Neuronal stem cell (in vitro differentiated cells): ENCODE data around the gene DECR2.

Source experiments
- DNase-seq: peaks from one replicate; pipeline ENCODE4 v3.0.0-alpha.2; 2013; ENCODE audit warnings: low spot score
- H2AFZ ChIP-seq: one replicate; pipeline ENCODE4 v1.6.1; 2013; ENCODE audit warnings: mild to moderate bottlenecking, low read length, inconsistent platforms
- H2AK5ac ChIP-seq: 2 replicates; pipeline ENCODE4 v1.6.1; 2013; ENCODE audit warnings: low read depth, mild to moderate bottlenecking, inconsistent platforms, low read length, moderate library complexity, mixed read lengths
- H2BK120ac ChIP-seq: 2 replicates; pipeline ENCODE4 v1.6.1; 2013; ENCODE audit warnings: low read depth, mild to moderate bottlenecking, inconsistent platforms, low read length, moderate library complexity, mixed read lengths
- H2BK12ac ChIP-seq: one replicate; pipeline ENCODE4 v1.6.1; 2013; ENCODE audit warnings: low read length, inconsistent platforms
- H2BK15ac ChIP-seq: 2 replicates; pipeline ENCODE4 v1.6.1; 2013; ENCODE audit warnings: mild to moderate bottlenecking, low read length, inconsistent platforms, mixed read lengths
- H2BK5ac ChIP-seq: one replicate; pipeline ENCODE4 v1.6.1; 2013; ENCODE audit warnings: inconsistent platforms, mild to moderate bottlenecking, low read length, moderate library complexity
- H3K14ac ChIP-seq: one replicate; pipeline ENCODE4 v1.6.1; 2013; ENCODE audit warnings: low read length, inconsistent platforms
- H3K18ac ChIP-seq: 2 replicates; pipeline ENCODE4 v1.6.1; 2013; ENCODE audit warnings: low read length, inconsistent platforms
- H3K23ac ChIP-seq: 2 replicates; pipeline ENCODE4 v1.6.1; 2013; ENCODE audit warnings: low read depth, mild to moderate bottlenecking, mixed read lengths, low read length, inconsistent platforms; ENCODE audit not compliant: poor library complexity
- H3K27ac ChIP-seq: replicated peaks from 3 replicates; pipeline ENCODE4 v1.5.1; 2013; ENCODE audit warnings: low read length, inconsistent platforms
- H3K27me3 ChIP-seq, 3 experiments: 2 replicates each; pipeline ENCODE4 v1.6.1; 2013; ENCODE audit warnings: low read length in 3 of 3, mild to moderate bottlenecking in 2 of 3, inconsistent platforms in 1 of 3, low read depth in 1 of 3, mixed read lengths in 1 of 3, moderate library complexity in 1 of 3; ENCODE audit not compliant: control insufficient read depth in 3 of 3, insufficient read depth in 3 of 3
- H3K36me3 ChIP-seq, 2 donors: replicated peaks in 1 of 2; 2 replicates each; pipeline ENCODE4 v1.6.1; 2013; ENCODE audit warnings: low read length in 2 of 2; ENCODE audit not compliant: control insufficient read depth in 2 of 2, insufficient read depth in 2 of 2
- H3K4ac ChIP-seq: 2 replicates; pipeline ENCODE4 v1.6.1; 2013; ENCODE audit warnings: inconsistent platforms, mild to moderate bottlenecking, low read length, moderate library complexity
- H3K4me1 ChIP-seq, 2 donors: 1 replicate in 1 of 2; 2 replicates in 1 of 2; pipeline ENCODE4 v1.6.1; 2013; ENCODE audit warnings: low read length in 2 of 2, low read depth in 1 of 2; ENCODE audit not compliant: control insufficient read depth in 2 of 2, insufficient read depth in 1 of 2
- H3K4me2 ChIP-seq: one replicate; pipeline ENCODE4 v1.6.1; 2013; ENCODE audit warnings: mild to moderate bottlenecking, low read length, inconsistent platforms; ENCODE audit not compliant: insufficient read depth, poor library complexity, severe bottlenecking
- H3K4me3 ChIP-seq, 2 donors: 2 replicates each; pipeline ENCODE4 v1.5.1; 2013; ENCODE audit warnings: low read length in 2 of 2, mild to moderate bottlenecking in 2 of 2, inconsistent platforms in 1 of 2, moderate library complexity in 1 of 2
- H3K79me1 ChIP-seq: one replicate; pipeline ENCODE4 v1.6.1; 2013; ENCODE audit warnings: low read depth, mild to moderate bottlenecking, inconsistent platforms, low read length, moderate library complexity
- H3K9ac ChIP-seq: one replicate; pipeline ENCODE4 v1.6.1; 2013; ENCODE audit warnings: mild to moderate bottlenecking, low read depth, low read length, inconsistent platforms; ENCODE audit not compliant: poor library complexity
- H3K9me3 ChIP-seq, 2 donors: replicated peaks in 1 of 2; 2 replicates each; pipeline versions ENCODE3 to v1.6.1; 2013; ENCODE audit warnings: low read length in 2 of 2, mild to moderate bottlenecking in 2 of 2, inconsistent platforms in 1 of 2, low read depth in 1 of 2, mixed read lengths in 1 of 2, moderate library complexity in 1 of 2; ENCODE audit not compliant: control insufficient read depth in 2 of 2, insufficient read depth in 1 of 2
- H4K8ac ChIP-seq: one replicate; pipeline ENCODE4 v1.6.1; 2013; ENCODE audit warnings: low read depth, mild to moderate bottlenecking, inconsistent platforms, low read length, moderate library complexity
- H4K91ac ChIP-seq: one replicate; pipeline ENCODE4 v1.6.1; 2013; ENCODE audit warnings: low read length, low read depth, mild to moderate bottlenecking, inconsistent platforms; ENCODE audit not compliant: poor library complexity
- WGBS, 2 donors: extraction: QIAGEN DNeasy Blood & Tissue Kit; methylation state at CpG; one replicate each; pipeline ENCODE4 v1.1.7; 2013; ENCODE audit warnings: missing lambda C conversion rate in 2 of 2, mixed read lengths in 1 of 2; ENCODE audit not compliant: insufficient read length in 2 of 2, insufficient replicate concordance in 1 of 2; ENCODE audit errors: extremely low coverage in 2 of 2; 5-methylcytosine and 5-hydroxymethylcytosine counted together

The DECR2 gene

DNA sequence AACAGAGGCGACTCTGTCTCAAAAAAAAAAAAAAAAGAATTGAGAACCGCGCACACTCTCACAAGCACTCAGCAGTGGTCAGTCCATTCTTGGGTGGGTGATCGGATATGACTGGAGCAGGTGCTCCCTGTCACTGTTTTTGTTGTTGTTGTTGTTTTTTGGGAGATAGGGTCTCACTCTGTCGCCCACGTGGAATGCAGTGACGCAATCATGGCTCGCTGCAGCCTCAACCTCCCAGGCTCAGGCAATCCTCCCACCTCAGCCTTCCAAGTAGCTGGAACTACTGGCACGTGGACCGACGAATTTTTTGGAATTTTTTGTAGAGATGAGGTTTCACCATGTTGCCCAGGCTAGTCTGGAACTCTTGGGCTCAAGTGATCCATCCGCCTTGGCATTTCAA is 53.8 kb downstream of the DECR2 start:
- H3K9me3 ChIP-seq: no peaks in the 10 kb centered on the region
- H3K4ac ChIP-seq: no peak overlapping the region
- H2BK120ac ChIP-seq: no peak overlapping the region
- no peak overlapping the region for H3K9ac ChIP-seq
- no peak overlapping the region for H2BK5ac ChIP-seq
- H2BK15ac ChIP-seq: no peak overlapping the region
- no peak overlapping the region for H3K4me3 ChIP-seq
- no peak overlapping the region for H3K27ac ChIP-seq
- H3K36me3 ChIP-seq: peaks cover 0 to 13% of the 10 kb centered on the region in 2 donors
- no peak overlapping the region for H4K91ac ChIP-seq
- H2AK5ac ChIP-seq: no peak overlapping the region
- H3K23ac ChIP-seq: peak overlapping the region; percentile 65
- H2AFZ ChIP-seq: no peak overlapping the region
- H4K8ac ChIP-seq: no peak overlapping the region
- no peaks in the 10 kb centered on the region for H3K27me3 ChIP-seq
- H3K18ac ChIP-seq: no peak overlapping the region
- no CpG with 5 or more reads among the region's 12 CpGs for WGBS, 2 donors
- no peak overlapping the region for H2BK12ac ChIP-seq
- DNase-seq: no peak
- peaks cover 6 to 9% of the 10 kb centered on the region in 2 donors for H3K4me1 ChIP-seq
- H3K14ac ChIP-seq: no peak overlapping the region
- no peak overlapping the region for H3K4me2 ChIP-seq
- peaks cover 5% of the 10 kb centered on the region for H3K79me1 ChIP-seq

DNA sequence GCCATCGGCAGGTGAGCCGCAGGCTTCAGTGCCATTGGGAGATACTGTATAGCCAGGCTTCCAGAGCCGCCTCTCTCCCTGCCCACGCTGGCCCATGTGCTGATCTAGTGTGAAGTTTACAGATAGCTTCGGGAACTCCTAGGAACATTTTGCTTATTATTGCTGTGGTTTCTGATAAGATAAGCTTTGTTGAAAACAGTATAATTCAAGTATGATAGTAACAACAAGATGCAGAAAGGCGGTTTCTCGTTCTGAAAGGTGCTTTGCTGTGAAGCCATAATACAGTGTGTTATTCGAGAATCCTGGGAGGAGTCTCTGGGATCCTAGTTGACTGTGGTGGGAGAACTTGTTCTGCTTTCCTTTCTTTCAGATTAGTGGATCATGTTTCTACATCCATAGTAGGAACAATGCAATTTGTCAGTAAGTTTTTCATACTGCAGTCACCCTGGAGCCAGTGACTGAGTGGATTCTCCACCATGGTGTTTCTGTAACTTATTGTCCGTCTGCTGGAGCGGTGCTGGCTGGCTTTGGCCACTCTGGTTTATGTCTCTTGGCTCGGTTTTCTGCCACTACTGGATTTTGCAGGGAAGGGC is 55.3 kb downstream of the DECR2 start:
- Histone ChIP-seq H3K4me2 (no peak overlapping the region), H2AK5ac (no peak overlapping the region), H4K91ac (no peak overlapping the region), H2BK12ac (no peak overlapping the region), H3K9me3 (no peaks in the 10 kb centered on the region), H3K36me3 (peaks cover 7 to 28% of the 10 kb centered on the region in 2 donors), H2AFZ (no peak overlapping the region), H2BK120ac (no peak overlapping the region), H3K79me1 (peaks cover 11% of the 10 kb centered on the region), H3K4me3 (no peak overlapping the region), H2BK15ac (no peak overlapping the region), H3K9ac (no peak overlapping the region), H3K27me3 (no peaks in the 10 kb centered on the region), H3K4me1 (peaks cover 7 to 8% of the 10 kb centered on the region in 2 donors), H3K23ac (no peak overlapping the region), H4K8ac (no peak overlapping the region), H3K14ac (no peak overlapping the region), H2BK5ac (no peak overlapping the region), H3K4ac (no peak overlapping the region), H3K18ac (no peak overlapping the region), H3K27ac (peak overlapping the region; percentile 14)
- no peak for DNase-seq
- no CpG with 5 or more reads among the region's 11 CpGs for WGBS, 2 donors

DNA sequence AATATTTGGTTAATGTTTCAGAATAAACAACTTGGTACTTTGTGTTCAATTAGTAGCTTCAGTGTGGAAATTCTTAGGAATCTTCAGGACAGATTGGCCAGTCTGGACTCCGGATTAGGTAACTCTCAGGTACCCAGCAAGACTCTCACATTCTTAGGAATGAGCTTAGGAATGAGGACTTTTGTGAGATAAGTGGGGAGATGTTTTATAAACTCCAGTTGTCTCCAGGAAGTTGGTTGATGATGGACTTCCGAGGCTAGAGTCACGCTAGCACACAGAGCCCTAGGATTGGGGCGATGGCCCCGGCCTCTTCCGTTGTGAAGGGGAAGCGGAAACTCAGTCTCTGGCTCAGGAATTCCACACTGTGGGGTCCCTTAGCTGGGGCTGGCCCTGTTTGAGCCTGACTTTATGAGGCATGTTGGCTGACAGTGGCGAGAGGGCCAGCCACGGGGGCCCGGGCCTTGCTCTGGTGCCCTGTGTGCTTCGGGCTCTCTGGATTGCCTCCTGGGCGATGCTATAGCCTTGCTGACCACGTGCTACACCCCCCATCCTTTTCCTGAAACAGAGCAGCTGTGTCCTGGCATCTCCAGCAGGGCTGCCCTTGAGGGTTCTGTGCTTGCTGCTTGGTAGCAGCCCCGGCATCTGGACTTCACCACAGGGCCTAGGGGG is 56.2 kb downstream of the DECR2 start:
- H4K91ac ChIP-seq: no peak overlapping the region
- WGBS, 2 donors: no CpG with 5 or more reads among the region's 14 CpGs
- DNase-seq: no peak

DNA sequence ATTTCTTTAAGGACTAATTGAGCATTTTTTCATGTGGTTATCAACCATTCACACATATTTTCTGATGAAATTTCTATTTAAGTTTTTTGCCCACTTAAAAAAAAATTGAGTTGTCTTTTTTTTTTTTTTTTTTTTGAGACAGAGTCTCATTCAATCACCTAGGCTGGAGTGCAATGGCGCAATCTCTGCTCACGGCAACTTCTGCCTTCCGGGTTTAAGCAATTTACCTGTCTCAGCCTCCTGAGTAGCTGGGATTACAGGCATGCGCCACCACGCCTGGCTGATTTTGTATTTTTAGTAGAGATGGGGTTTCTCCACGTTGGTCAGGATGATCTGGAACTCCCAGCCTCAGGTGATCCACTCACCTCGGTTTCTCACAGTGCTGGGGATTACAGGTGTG is 58.1 kb downstream of the DECR2 start:
- Histone ChIP-seq H2BK5ac (no peak overlapping the region), H2AK5ac (no peak overlapping the region), H3K4me1 (peaks cover 7 to 8% of the 10 kb centered on the region in 2 donors), H3K18ac (no peak overlapping the region), H3K9ac (no peak overlapping the region), H3K79me1 (peaks cover 11% of the 10 kb centered on the region), H2BK15ac (no peak overlapping the region), H3K4ac (no peak overlapping the region), H3K9me3 (no peaks in the 10 kb centered on the region), H2AFZ (no peak overlapping the region), H2BK120ac (no peak overlapping the region), H3K23ac (no peak overlapping the region), H2BK12ac (no peak overlapping the region), H4K91ac (no peak overlapping the region), H3K27ac (no peak overlapping the region), H3K36me3 (peaks cover 11 to 49% of the 10 kb centered on the region in 2 donors), H3K4me3 (no peak overlapping the region), H3K4me2 (no peak overlapping the region), H3K27me3 (no peaks in the 10 kb centered on the region), H4K8ac (no peak overlapping the region), H3K14ac (no peak overlapping the region)
- no CpG with 5 or more reads among the region's 7 CpGs for WGBS, 2 donors
- no peak for DNase-seq

More for the DNA sequence above, 56.2 kb downstream of the DECR2 start:
- Histone ChIP-seq H3K27ac (no peak overlapping the region), H3K14ac (peak overlapping the region; percentile 38), H2BK12ac (peak overlapping the region; percentile 3), H3K79me1 (peaks cover 11% of the 10 kb centered on the region), H2AK5ac (peak overlapping the region; percentile 46), H3K18ac (peak overlapping the region; percentile 57), H3K4me3 (no peak overlapping the region), H3K4me1 (peaks cover 7 to 8% of the 10 kb centered on the region in 2 donors), H2BK15ac (no peak overlapping the region), H2BK120ac (no peak overlapping the region), H3K9ac (peak overlapping the region; percentile 2), H3K23ac (peak overlapping the region; percentile 73), H2AFZ (no peak overlapping the region), H3K9me3 (no peaks in the 10 kb centered on the region), H3K27me3 (no peaks in the 10 kb centered on the region), H3K4ac (no peak overlapping the region), H2BK5ac (no peak overlapping the region), H3K4me2 (no peak overlapping the region), H3K36me3 (peaks cover 11 to 37% of the 10 kb centered on the region in 2 donors), H4K8ac (no peak overlapping the region)
